Prostate gland (tissue), 2 donors: ENCODE results near the gene PTPRT. TPM values are rescaled to one million over a fixed set of nuclear protein-coding genes. Genes with fewer than 3 reads are reported as not detected.

Experiments
- DNase-seq: peaks from one replicate; pipeline ENCODE4 v3.0.0-alpha.2; 2019; ENCODE audit warnings: low spot score
- H3K27ac ChIP-seq, 2 donors: fragments of 200-600 bp; sonication (generic); 2 replicates each; pipeline ENCODE4 v1.5.1; 2017 to 2019
- H3K27me3 ChIP-seq: fragments of 200-600 bp; sonication (generic); replicated peaks from 2 replicates; pipeline ENCODE4 v1.5.1; 2019; ENCODE audit not compliant: insufficient read depth
- H3K36me3 ChIP-seq, 2 donors: fragments of 200-600 bp; sonication (generic); 1 replicate in 1 of 2; 2 replicates in 1 of 2; pipeline versions ENCODE4 v1.5.1 to v1.8.1; 2017 to 2019
- H3K4me1 ChIP-seq: fragments of 200-600 bp; sonication (generic); replicated peaks from 2 replicates; pipeline ENCODE4 v1.5.1; 2019
- H3K4me3 ChIP-seq, 2 donors: fragments of 200-600 bp; sonication (generic); 2 replicates each; pipeline ENCODE4 v1.5.1; 2017 to 2019
- H3K9me3 ChIP-seq: fragments of 200-600 bp; sonication (generic); 2 replicates; pipeline ENCODE4 v1.5.1; 2017
- CTCF ChIP-seq, 4 experiments: fragments of 200-600 bp in 2 of 4; fragments of 450-650 bp in 2 of 4; sonication (generic) in 2 of 4; IDR thresholded peaks; 1 replicate in 3 of 4; 2 replicates in 1 of 4; pipeline ENCODE4 v1.5.1; 2016 to 2019; ENCODE audit warnings: antibody characterized with exemption in 4 of 4, mild to moderate bottlenecking in 2 of 4, moderate library complexity in 2 of 4
- POLR2A ChIP-seq: fragments of 450-650 bp; IDR thresholded peaks from one replicate; pipeline ENCODE4 v1.6.1; 2016; ENCODE audit warnings: antibody characterized with exemption, mild to moderate bottlenecking
- POLR2AphosphoS5 ChIP-seq: sonication (generic); formaldehyde crosslinking; IDR thresholded peaks from one replicate; pipeline ENCODE4 v1.6.1; 2017; ENCODE audit warnings: antibody characterized with exemption
- WGBS: methylation state at CpG from one replicate; pipeline ENCODE4 v1.1.5; 2018; 5-methylcytosine and 5-hydroxymethylcytosine counted together
- intact Hi-C: fragments of 100-400 bp; cut with DNase I; formaldehyde crosslinking; loops from one replicate; pipeline ENCODE4 v1.14.2; 2022
- total RNA-seq, 2 donors: library from RNA; depleted of rRNA; stranded (reverse); fragments of >200 nt; gene quantifications; one replicate each; pipeline ENCODE4 v1.1.0, GENCODE V29; 2016

PTPRT gene
- total RNA-seq, 2 donors from 2014 or later: 1.5 to 3.5 TPM

- no peaks in the 10 kb centered on the region for H3K9me3 ChIP-seq
- intact Hi-C loops: no loop called here
- no peak for DNase-seq
- WGBS: 43% methylated on average over 6 of the region's 6 CpGs
- no peak overlapping the region for H3K27ac ChIP-seq
- no peaks in the 10 kb centered on the region for H3K36me3 ChIP-seq
- no peak overlapping the region for H3K4me3 ChIP-seq
- TF ChIP-seq POLR2A: no peak
- TF ChIP-seq POLR2AphosphoS5: no peak
- TF ChIP-seq CTCF (IDR thresholded peaks at IDR 0.05): no peak
- no peaks in the 10 kb centered on the region for H3K27me3 ChIP-seq
- no peaks in the 10 kb centered on the region for H3K4me1 ChIP-seq
Measured at GRCh38 chr20:43161716-43162115, 28.0 kb downstream of the PTPRT start.

DNA sequence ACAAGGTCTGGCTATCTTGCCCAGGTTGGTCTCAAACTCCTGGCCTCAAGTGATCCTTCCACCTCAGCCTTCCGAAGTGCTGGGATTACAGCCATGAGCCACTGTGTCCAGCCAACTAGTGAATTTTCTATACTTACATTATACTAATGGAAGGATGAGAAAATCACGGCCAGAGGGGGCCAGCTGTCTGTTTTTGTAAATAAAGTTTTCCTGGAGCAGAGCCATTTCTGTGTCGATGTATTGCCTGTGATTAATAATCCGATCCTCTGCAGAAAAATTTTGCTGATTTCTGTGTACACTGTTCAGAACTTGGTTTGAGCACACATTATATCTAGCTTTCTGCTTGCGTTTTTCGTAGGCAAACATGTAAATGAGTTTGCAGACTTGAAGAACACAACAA lies 28.8 kb downstream of the PTPRT start:
- no peak for TF ChIP-seq CTCF (IDR thresholded peaks at IDR 0.05)
- no peak for TF ChIP-seq POLR2A
- TF ChIP-seq POLR2AphosphoS5: no peak
- no peak overlapping the region for H3K27ac ChIP-seq

DNA sequence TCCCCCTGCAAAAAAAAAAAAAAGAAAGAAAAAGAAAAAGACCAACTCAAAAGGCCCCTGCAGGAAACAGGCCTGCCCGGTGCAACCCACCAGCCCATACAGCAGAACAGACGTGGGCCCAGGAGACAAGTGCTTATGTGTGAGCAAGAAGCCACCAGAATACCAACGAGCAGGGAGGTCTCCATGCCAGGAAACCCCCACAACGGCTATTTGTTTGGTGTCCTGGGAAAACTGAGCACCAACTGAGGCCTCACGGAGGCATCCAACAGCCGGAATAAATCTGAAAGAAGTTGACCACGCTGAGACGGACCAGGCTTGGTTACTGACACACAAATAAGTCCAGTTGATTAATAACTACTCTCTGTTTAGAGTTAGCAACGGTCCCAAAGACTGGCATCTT lies 29.7 kb downstream of the PTPRT start:
- Histone ChIP-seq H3K27me3 (no peaks in the 10 kb centered on the region), H3K27ac (no peak overlapping the region), H3K9me3 (no peaks in the 10 kb centered on the region), H3K4me1 (no peaks in the 10 kb centered on the region), H3K36me3 (no peaks in the 10 kb centered on the region), H3K4me3 (no peak overlapping the region)
- intact Hi-C loops: no loop called here
- 79% methylated on average over 9 of the region's 9 CpGs for WGBS
- TF ChIP-seq POLR2A (no peak), POLR2AphosphoS5 (no peak), CTCF (IDR thresholded peaks at IDR 0.05) (no peak)
- DNase-seq: no peak

More for the DNA sequence above, 28.8 kb downstream of the PTPRT start:
- 60% methylated on average over 6 of the region's 6 CpGs for WGBS
- intact Hi-C loops: no loop called here
- DNase-seq: no peak
- no peaks in the 10 kb centered on the region for H3K4me1 ChIP-seq
- H3K4me3 ChIP-seq: no peak overlapping the region
- no peaks in the 10 kb centered on the region for H3K27me3 ChIP-seq
- H3K9me3 ChIP-seq: no peaks in the 10 kb centered on the region
- H3K36me3 ChIP-seq: no peaks in the 10 kb centered on the region

DNA sequence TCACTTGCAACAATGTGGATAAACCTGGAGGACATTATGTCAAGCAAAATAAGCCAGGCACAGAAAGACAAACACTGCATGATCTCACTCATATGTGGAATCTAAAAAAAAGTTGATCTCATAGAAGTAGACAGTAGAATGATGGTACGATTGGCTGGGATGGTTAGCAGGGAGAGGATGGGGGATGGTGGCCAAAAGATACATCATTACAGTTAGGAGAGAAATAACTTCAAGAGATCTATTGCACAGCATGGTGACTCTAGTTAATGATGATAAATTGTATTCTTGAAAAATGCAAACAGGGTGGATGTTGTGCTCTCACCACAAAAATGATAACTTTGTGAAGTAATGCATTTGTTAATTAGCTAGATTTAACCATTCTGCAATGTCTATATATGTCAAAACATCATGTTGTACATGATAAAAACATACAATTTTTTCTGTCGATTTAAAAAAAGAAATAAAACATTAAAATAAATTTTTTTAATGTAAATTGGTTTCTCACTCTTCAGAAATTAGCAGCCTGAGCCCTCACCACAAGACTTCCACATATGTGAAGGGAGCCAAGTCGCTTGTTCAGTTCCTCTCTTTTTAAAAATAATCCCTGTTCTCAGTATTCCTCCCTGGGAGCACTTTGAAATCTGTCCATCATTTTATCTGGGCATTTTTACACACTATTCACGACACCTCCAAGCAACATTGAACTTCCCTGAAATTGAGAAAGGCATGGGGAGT lies 34.2 kb downstream of the PTPRT start:
- Histone ChIP-seq H3K27ac (no peak overlapping the region), H3K4me1 (no peaks in the 10 kb centered on the region), H3K9me3 (no peaks in the 10 kb centered on the region), H3K27me3 (no peaks in the 10 kb centered on the region), H3K4me3 (no peak overlapping the region), H3K36me3 (no peaks in the 10 kb centered on the region)
- intact Hi-C loops: no loop called here
- 76% methylated on average over 4 of the region's 4 CpGs for WGBS
- DNase-seq: no peak
- no peak for TF ChIP-seq POLR2AphosphoS5
- no peak for TF ChIP-seq CTCF (IDR thresholded peaks at IDR 0.05)
- no peak for TF ChIP-seq POLR2A

DNA sequence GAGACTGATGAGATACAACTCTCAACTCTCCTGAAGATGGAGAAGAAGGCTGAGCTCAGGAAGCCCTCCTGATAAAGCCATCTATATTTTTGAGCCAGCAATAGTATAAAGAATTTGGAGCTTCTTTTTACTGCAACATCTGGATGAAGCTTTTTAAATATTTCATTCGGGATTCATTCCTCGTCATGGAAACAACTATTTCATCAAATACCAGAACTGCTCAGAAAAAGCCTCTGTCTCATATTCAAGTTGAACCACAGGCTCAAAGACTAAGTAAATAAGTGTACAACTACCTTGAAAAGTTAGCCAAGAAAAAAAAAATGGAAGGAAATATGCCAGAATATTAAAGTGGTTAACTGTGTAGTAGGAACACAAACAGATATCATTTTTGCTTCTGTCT lies 37.8 kb downstream of the PTPRT start:
- Histone ChIP-seq H3K27ac (no peak overlapping the region), H3K4me1 (no peaks in the 10 kb centered on the region), H3K36me3 (no peaks in the 10 kb centered on the region), H3K9me3 (no peaks in the 10 kb centered on the region), H3K27me3 (no peaks in the 10 kb centered on the region), H3K4me3 (no peak overlapping the region)
- intact Hi-C loops: no loop called here
- 29% methylated on average over 2 of the region's 2 CpGs for WGBS
- TF ChIP-seq POLR2A: no peak
- no peak for TF ChIP-seq CTCF (IDR thresholded peaks at IDR 0.05)
- TF ChIP-seq POLR2AphosphoS5: no peak
- DNase-seq: no peak
